GF-D8 (cell line): Measurements from ENCODE around the gene ITGAE.
A peak's percentile ranks its signal among the peaks of the same experiment; 100 is the strongest.
"Not testable (repeated sequence)": the region's sequence is repeated elsewhere in the genome, so short reads cannot be mapped to it uniquely, and the experiment has no call there.

Source experiments
- DNase-seq: peaks from one replicate; lab custom pipeline; 2025; lab: John Stamatoyannopoulos, UW

The ITGAE gene

DNA sequence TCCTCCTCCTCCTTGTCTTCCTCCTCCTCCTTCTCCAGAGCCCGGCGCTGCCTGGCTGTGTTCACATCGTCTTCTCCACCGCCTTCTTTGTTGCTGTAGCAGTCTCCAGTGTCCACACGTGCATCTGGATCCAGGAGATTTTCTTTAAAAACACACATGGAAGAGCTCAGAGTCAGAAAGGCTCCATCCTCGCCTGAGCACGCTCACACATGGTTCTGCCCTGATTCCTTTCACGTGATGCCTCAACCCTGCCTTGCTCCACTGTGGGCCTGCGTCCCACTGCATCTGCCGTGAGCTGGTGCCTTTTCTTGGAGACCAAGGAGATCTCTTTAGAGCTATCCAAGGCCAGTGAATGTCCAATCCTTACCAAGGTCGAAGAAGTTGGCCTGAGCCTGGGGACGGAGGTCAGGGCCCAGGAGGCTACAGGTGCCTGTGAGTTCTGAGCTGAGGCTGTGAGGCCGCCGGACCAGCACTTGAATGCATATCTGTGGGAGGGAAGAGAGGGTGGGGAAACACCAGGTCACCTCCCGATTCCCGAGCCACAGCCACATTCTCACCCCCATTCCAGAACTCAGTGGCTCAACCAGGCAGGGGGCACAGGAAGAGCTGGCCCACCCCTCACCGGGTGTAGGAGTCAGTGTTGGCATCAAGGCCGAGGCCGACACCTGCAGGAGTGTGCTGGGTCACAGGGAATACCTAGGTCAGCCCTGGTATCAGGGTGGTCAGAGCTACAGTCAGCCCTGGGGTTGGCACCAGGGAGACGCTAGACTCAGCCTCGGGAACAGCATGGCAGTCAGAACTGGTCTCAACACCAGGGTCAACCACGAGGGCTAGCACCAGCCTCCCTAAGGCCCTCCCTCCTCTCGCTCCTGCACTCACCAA lies 39.7 kb downstream of the ITGAE start:
- no peak for DNase-seq

DNA sequence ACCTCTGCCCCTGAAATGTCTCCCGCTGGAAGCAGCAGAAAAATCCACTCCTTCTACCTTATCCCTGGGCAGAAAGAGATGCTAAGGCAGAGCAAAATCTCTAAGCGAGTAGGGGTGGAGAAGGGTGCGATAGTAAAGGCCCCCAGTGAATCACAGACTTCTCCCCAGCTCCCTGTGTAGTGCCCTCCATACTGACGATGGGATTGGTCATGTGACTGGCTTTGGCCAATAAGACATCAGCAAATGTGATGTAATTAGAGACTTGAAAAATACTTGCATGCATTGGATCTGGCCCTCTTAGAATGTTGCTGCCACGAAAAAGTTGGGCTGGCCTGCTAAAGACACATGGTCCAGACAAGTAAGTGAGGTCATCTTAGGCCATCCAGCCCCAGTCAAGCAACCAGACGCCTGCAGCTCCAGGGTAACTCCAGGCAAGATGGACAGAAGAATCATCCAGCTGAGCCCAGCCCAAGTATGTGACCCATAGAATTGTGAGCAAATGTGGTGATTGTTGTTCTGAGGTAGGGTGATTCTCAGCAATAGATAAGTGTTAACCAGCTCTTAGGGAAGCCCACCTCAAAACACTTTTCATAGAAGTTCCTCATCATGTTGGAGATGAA lies 41.3 kb downstream of the ITGAE start:
- no peak for DNase-seq

DNA sequence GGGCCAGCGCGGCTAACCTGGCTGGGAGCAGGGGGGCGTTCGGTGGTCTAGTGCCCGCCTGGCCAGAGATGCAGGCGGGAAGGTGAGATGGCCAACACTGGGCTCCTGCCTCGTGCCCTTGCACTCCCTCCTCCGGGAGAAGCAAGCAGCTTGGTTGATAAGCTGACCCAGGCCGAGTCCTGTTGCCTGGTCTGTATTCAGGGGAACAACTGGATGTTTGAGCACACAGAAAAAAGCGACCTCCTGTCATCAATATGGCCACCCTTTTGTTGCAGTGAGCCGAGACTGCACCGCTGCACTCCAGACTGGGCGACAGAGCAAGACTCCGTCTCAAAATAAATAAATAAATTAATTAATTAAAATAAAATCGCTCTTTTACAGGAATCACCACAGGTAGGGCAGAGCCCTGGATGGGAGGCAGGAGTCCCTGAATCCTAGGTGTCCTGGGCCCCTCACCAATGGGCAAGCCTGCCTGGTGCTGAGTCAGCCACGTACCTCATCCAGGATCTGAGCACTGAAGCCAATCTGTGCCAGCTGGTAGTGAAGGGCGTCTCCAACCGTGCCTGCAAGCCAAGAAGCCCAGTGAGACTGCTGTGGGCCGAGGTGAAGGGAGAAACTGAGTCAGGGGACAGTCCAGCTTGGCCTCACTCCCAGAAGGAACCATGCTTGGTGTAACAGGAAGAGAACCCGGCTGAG lies 45.5 kb downstream of the ITGAE start:
- DNase-seq, result no peak

DNA sequence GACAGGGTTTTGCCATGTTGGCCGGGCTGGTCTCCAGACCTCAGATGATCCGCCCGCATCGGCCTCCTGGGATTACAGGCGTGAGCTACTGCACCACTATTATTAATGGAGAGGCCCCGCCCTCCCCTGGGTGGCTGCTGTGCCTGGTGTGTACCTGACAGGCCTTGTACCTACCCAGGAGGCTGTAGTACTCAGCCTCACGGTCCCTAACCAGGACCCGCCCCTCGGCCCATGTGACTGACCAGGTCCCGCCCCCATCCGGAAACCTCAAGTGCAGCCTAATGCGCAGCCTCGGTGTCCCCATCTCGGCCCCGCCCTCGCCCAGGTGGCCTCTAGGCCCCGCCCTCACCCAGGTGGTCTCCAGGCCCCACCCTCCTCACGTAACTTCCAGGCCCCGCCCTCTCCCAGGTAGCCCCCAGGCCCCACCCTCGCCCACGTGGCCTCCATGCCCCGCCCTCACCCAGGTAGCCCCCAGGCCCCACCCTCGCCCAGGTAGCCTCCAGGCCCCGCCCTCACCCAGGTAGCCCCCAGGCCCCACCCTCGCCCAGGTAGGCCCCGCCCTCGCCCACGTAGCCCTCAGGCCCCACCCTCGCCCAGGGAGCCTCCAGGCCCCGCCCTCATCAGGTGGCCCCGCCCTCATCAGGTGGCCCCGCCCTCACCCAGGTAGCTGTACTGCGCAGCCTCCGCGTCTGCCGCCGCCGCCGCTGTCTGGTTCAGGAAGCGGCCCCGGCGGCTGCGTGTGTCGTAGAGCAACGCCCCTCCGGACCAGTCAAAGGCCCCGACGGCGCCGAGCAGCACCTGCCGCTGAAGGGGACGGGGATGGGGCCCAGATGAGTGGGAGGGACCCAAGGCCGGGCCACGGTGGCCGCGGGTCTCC lies 46.3 kb downstream of the ITGAE start:
- DNase-seq, result no peak

DNA sequence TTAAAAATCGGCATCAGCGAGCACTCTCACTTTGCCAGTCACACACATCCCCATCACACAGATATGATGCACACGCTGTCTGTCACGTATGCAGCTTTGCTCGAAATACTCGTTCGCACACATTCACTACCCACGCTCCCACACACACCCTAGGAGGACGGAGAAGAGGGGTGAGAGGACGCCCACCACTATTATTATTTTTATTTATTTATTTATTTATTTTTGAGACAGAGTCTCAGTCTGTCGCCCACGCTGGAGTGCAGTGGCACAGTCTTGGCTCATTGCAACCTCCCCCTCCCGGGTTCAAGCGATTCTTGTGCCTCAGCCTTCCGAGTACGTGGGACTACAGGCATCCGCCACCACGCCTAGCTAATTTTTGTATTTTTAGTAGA lies 46.9 kb downstream of the ITGAE start:
- DNase-seq, result no peak

DNA sequence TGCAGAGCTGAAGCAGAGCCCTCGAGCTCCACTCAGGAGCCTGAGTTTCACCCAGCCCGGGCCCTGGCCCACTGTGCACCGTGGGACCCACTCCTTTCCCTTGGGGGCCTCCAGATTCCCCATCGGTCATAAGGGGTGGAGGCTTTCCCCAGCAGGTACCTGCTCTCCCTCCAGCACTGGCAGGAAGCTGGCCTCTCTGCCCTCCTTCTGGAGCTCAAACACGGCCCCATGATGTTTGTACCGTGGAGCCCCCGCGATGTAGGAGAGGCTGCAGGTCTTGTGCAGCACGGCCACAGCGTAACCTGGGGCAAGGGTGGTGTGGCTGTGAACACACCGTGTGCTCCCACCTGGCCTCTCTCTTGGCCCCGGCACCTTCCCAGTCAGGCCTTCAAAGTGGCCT lies 47.4 kb downstream of the ITGAE start:
- DNase-seq, result no peak

DNA sequence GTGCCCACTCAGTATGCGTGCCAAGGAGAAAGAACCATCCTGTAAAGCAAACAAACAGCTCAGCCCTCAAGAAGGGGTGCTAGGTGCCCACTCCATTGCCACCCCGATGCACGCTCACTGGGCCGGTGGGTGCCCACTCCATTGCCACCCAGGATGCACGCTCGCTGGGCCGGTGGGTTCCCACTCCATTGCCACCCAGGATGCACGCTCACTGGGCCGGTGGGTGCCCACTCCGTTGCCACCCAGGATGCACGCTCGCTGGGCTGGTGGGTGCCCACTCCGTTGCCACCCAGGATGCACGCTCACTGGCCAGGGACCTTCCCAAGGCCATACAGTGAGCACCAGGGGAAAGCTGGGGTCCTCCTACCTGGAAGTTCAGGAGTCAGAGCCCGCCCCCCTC lies 49.2 kb downstream of the ITGAE start:
- no peak for DNase-seq

DNA sequence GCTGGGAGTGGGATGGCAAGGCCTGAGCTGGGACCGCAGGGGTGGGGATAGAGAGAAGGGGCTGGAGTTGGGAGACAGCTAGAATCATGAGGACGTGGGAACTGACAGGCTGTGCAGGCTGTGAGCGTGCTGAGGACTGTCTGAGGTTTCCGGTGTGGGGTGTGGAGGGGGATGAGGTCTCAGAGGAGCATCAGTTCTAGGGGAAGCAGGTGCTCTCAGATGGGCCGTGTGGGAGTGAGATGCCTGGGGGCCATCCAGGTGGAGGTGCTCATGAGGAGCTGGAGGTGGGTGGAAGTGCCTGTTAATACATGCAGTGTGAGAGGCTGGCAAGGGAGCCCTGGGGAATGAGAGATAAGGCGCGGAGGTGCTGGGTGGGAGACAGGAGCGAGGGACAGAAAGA lies 50.1 kb downstream of the ITGAE start:
- DNase-seq, result no peak

DNA sequence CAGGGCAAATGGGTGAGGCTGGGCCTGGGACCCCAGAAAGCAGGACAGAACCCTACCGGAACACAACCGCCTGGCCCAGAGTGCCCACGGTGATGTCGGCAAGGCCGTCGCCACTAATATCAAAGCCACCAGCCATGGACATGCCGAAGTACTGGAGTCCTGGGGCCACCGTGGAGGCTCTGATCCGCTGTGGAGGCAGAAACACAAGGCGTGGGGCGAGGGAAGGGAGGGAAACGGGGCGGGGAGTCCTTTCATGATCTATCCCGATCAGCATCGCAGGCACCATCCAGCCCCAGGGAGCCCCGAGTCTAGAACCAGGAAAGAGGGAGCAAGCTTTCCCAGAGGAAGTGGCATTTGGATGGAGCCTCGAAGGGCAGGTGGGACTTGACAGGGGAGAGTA lies 50.7 kb downstream of the ITGAE start:
- no peak for DNase-seq

DNA sequence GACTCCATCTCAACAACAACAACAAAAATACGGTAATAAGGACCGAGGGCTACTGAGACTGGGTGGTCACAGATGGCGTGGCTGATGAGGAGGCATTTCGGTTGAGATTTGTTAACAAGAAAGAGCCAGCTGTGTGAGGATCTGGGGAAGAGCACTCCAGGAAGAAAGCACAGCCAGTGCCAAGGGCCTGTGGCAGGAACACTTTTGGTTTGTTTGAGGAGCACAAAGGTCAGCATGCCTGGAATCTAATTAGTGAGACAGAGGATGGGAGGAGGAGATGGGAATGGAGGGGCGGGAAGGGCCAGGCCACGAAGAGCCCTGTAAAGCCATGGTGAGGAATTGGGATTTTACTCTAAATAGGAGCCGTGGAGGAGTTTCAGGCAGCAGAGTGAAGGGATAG lies 52.4 kb downstream of the ITGAE start:
- DNase-seq, result no peak

DNA sequence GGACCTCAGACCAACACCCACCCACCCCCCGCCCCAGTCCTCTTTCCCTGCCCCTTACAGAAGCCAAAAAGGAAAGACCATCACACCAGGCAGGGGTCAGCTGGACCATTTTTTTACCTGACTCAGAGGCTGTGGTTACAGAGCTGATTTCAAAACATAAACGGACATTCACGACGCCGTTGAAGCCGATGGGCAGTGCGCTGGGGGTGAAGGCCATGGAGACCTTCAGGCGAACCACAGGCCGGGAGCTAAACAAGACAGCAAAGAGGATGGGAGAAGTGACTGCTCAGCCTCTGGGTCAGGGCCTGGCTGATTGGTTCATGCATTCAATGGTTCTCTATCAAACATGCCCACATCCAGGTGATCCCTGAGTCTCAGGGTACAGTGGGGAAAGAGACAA lies 53.2 kb downstream of the ITGAE start:
- no peak for DNase-seq

DNA sequence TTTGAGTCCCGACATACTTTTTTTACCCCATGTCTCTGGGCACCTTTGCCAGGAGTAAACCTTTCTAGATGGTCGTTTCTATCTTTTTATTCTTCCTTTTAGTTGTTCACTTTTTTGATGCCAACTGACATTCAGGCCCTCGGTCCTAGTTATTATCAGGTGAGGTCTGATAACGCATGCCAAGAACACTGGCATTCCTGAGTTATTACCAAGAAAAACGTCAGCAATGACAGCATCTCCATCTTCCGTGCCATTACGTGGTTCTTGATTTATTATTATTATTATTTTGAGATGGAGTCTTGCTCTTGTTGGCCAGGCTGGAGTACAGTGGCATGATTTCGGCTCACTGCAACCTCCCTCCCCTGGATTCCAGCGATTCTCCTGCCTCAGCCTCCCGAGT lies 55.9 kb downstream of the ITGAE start:
- DNase-seq, result no peak

DNA sequence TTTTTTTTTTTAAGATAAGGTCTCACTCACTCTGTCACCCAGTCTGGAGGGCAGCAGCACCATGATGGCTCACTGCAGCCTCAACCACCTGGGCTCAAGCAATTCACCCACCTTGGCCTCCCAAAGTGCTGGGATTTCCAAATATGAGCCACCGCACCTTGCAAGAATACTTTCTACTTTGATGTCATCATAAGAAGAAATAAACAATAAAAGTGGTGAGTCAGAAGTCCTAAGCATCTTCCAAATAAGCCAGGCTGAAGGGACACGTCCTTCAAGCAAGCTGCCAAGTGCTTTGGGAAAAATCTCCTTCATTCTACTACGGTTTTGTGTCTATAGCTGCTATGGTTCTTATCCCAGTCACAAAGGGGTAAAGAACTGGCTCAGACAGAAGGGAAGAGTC lies 57.0 kb downstream of the ITGAE start:
- no peak for DNase-seq

DNA sequence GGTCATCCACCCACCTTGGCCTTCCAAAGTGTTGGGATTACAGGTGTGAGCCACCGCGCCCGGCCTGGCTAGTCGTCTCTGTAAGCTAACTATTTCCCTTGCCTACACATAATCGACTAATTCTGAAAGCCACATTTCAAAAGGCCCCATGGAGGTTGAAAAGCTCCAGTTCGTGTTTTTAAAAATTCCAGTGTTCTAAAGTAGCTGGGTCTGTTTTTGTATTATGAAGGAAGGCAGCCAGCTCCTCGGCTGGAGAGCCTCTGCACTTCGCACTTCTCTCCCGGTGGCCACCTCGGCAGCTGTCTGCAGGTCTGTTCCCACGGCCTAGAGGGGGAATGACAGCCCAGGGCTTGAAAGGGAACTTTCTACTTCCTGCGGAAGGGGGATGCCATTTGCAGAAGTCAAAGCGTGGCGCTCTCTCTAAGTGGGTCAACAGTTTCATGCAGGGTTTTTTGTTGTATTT lies 60.3 kb downstream of the ITGAE start:
- DNase-seq, result peak; percentile 23

DNA sequence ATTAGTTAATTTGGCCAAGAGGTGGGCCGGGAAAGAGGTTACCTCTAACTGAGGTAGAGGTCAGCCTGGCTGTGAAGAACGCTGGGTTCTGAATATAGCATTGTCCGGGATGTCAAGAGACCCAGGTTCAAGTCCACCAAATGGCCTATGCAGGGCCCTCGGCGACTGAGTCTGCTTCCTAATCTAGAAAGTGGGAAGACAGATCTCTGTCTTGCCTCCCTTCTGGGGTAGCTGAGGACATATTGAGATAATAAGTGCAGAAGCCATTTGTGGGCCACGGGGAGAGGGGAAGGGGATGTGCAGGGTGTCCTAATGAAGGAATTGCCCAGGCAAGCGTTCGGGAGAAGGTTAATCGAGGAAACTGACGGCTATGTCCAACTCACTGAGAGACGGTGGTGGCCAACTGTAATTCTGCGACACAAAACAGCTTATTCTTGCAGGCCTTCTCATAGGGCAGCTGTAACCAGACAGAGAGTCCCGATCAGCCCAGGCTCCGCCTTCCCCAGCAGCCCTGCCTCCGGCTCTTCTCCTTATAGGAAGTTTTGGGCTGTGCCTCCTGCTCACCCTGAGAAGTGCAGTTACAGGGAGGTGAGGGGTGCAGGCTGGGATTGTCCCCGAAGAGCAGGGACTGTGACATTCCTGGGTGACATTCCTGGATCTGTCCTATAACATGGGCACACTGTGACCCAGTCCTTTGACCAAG lies 61.4 kb downstream of the ITGAE start:
- no peak for DNase-seq

DNA sequence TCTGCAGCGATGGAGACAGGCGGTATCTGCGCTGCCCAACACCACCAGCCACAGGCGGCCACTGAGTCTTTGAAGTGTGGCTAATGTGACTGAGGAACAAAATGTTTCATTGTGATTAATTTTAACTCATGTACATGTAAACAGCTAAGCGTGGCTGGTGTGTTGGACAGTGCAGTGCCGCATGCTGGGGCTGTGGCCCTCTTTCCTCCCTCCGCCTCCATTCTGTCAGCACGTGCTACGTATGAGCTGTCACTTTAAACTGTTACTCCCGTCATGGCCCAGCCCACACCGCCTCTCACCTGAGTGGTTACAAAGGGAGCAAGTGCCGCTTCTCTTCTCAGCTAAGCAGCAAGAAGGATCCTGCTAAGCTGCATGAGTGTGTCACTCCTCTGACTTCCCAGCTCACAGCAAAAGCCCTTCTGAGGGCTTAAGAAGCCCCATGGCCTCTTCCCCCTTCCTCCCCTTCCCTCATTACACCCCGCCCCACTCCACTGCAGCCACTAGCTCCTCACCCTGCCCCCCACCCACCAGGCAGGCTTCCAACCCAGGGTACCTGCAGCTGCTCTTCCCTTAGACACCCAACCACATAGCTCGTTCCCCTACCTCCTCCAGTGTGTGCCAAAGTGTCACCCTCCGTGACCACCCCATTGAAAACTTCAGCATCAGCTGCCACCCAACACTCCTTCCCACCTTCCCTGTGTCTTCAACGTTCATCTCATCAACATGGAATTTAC lies 62.3 kb downstream of the ITGAE start:
- DNase-seq, result no peak

DNA sequence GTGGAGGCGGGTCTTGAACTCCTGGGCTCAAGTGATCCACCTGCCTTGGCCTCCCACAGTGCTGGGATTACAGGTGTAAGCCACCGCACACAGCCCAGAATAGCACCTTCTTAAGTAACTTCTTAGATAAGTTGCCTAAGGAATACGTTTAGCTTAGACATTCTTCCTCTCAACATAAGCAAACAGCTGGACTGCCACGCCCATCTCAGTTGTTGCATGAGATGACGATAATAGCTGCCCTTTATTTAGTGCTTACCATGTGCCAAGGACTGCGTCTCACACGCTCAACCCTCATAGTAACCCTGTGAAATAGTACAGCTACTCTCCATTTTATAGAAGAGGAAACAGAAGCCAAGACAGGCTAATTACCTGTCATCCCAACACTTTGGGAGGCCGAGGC lies 65.5 kb downstream of the ITGAE start:
- DNase-seq, result no peak

DNA sequence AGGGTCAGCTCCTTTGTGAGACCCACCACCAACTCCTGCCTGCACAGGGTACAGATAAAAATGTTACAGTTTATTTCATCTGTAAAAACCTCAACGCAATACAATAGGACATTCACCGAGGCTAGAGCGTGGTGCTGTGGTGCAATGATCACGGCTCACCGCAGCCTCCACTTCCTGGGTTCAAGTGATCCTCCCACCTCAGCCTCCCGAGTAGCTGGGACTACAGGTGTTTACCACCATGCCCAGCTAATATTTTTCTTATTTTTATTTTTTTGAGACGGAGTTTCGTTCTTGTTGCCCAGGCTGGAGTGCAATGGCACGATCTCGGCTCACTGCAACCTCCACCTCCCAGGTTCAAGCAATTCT lies 66.1 kb downstream of the ITGAE start:
- DNase-seq, result not testable (repeated sequence)

DNA sequence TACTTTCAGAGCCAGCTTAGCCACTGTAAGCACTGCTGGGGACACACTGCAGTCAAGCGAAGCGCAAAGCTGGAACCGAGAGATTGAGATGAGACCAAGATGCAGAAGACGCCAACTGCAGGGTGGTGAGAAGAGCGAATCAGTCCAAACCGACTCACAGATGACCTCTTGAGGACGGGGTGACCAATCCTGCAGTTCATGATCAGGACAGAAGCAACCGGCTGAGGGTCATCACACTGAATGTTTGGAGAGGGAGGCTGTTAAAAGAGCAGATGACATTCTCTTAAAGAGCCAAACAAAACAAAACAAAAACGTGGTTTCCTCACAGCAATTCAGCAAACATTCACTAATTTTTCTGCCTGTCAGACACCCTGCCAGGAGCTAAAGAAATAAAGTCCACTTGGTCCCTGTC lies 68.8 kb downstream of the ITGAE start:
- no peak for DNase-seq

DNA sequence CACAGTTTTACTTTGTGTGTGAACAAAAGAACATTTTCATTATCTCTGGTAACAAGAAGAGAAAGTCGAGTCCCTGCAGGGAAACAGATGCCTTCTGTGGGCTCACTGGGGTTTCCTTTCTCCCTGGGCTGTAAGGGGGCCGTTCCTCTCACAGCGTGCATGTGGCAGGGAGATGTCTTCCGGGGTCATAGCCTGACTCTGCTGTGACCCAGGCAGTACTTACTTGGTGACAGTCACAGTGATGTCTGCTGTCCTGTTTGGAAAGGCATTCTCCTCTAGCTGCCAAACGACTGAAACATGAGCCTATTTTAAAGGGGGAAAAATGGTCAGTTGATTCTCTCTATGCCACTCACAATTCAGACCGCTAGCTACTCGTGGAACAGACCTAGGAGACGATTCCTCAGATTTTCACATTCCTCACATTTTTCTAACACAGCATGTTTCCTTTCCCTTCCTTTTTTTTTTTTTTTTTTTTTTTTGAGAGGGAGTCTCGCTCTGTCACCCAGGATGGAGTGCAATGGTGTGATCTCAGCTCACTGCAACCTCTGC lies 70.0 kb downstream of the ITGAE start:
- DNase-seq, result no peak

DNA sequence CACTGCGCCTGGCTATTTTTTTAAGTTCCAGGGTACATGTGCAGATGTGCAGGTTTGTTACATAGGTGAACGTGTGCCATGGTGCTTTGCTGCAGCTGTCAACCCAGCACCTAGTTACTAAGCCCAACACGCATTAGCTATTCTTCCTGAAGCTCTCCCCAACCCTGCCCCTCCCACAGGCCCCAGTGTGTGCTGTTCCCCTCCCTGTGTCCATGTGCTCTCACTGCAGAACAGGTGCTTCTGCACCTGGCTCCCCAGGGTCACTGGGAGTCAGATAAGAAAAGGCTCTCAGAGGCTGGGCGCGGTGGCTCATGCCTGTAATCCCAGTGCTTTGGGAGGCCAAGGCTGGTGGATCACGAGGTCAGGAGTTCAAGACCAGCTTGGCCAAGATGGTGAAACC lies 71.1 kb downstream of the ITGAE start:
- DNase-seq, result no peak
